ENCODE measurements around the gene SEPTIN6.

GRCh38 chrX:119669424-119670037, 23.4 kb downstream of the SEPTIN6 start:
- TF ChIP-seq CTCF (IDR thresholded peaks at IDR 0.05; ENCODE audit: low read length): no peak
- no peak for TF ChIP-seq EZH2 (IDR thresholded peaks at IDR 0.05; ENCODE audit: borderline replicate concordance, low read length)
